ENCODE measurements around the gene AP2A2.

AP2A2 gene

DNA sequence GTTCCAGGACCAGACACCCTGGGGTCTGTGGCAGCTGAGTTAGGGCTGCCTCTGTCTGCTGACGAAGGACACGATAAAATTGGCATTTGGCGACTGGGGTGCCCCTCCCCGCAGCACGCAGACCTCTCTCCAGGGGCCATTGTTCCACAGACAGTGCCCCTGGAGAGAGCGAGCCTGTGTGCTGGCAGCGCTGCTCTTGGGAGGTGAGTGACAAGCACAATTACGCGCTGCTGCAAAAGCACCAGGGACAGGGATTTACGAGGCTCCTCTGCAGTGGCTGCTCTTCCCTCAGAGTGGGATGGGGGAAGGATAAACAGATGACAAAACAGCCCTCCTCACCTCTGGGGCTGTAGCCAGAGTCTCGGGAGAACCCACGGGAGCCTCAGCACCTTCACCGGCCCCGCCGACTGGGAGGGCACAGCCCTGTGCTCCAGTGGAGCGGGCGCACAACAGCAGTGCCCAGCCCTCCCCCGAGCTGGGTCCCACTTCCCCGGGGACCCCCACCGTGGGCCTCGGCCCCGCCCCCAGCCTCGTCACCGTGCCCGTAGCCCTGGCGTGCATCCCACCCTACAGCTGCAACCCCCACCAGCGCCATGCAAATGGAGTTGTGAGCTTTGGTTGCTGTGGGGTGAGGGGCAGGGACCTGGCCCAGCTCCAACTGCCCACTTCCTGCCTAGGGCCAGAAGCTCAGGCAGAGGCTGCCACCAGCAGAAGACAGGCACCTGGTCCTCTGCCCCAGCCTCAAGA is 34.7 kb upstream of the AP2A2 start:
- Histone ChIP-seq H2BK5ac (ENCODE audit: low read depth, low read length, poor library complexity, severe bottlenecking) (no peak overlapping the region), H4K91ac (ENCODE audit: low read length) (no peak overlapping the region), H3K36me3 (ENCODE audit: control insufficient read depth in 1 of 2, insufficient read depth in 2 of 2, low read depth in 1 of 2, low read length in 2 of 2) (peaks cover 22 to 59% of the 10 kb centered on the region in 2 experiments), H3K4ac (ENCODE audit: low read depth in 1 of 2, low read length in 2 of 2) (no peak overlapping the region), H3K4me2 (ENCODE audit: low read length, poor library complexity, severe bottlenecking) (no peak overlapping the region), H3K14ac (ENCODE audit: low read length in 2 of 2) (no peak overlapping the region), H2BK120ac (ENCODE audit: low read depth, low read length) (no peak overlapping the region), H3K27ac (ENCODE audit: low read length, poor library complexity, severe bottlenecking) (no peak overlapping the region), H3K4me1 (ENCODE audit: control insufficient read depth, insufficient read depth, low read depth, low read length) (peaks cover 11% of the 10 kb centered on the region), H2BK12ac (ENCODE audit: low read length in 2 of 2) (no peak overlapping the region), H2AK5ac (ENCODE audit: low read length, severe bottlenecking) (no peak overlapping the region), H3K79me1 (replicated peaks; ENCODE audit: low read length, poor library complexity, severe bottlenecking) (peaks cover 10% of the 10 kb centered on the region), H3K23ac (ENCODE audit: low read length in 2 of 2) (no peak overlapping the region), H3K9me3 (ENCODE audit: control insufficient read depth, low read length) (no peaks in the 10 kb centered on the region), H3K9ac (ENCODE audit: low read length) (no peak overlapping the region), H3K4me3 (ENCODE audit: insufficient read depth in 1 of 2, low read depth in 1 of 2, low read length in 2 of 2) (no peak overlapping the region), H2BK15ac (ENCODE audit: low read depth, poor library complexity, severe bottlenecking) (no peak overlapping the region), H3K18ac (ENCODE audit: low read depth in 1 of 2, low read length in 2 of 2) (no peak overlapping the region), H4K8ac (ENCODE audit: low read length) (no peak overlapping the region), H3K27me3 (ENCODE audit: control insufficient read depth in 1 of 2, insufficient read depth in 1 of 2, low read length in 2 of 2) (no peaks in the 10 kb centered on the region), H2AFZ (ENCODE audit: low read depth, low read length) (no peak overlapping the region)
- DNase-seq, result no peak
- 83% methylated on average over 17 of the region's 27 CpGs for WGBS

DNA sequence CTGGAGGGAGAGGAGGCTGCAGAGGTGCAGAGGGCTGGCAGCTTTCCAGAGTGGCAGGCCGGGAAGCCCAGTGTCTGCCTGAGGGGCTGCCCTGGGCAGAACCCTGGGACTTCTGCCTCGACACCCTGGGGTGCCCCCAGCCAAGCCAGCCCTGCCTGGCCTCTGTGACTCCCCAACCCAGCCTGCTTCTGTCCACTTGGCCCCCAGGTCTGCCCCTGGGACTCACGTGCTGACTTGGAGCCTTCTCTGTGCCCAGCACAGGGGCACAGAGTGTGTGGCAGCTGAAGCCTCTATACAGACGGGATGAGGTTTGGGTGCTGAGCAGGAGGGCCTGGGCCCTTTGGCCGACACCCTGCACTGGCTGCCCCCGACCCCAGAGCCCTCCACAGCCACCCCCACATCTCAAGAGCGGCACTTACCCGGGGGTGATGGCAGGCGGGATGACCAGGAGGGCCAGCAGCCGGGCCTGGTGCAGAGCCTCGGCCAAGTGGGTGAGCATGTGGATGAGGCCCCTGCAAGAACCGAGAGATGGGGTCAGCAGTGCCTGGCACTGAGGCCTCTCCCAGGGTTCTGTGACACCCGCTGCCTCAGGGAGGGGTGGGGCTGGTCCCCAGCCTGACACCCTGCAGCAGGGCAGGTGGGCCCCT is 32.5 kb upstream of the AP2A2 start:
- H2AFZ ChIP-seq (ENCODE audit: low read depth, low read length), result no peak overlapping the region
- H3K14ac ChIP-seq (ENCODE audit: low read length in 2 of 2), result no peak overlapping the region
- H3K27ac ChIP-seq (ENCODE audit: low read length, poor library complexity, severe bottlenecking), result no peak overlapping the region
- H2BK12ac ChIP-seq (ENCODE audit: low read length in 2 of 2), result no peak overlapping the region
- no peak overlapping the region for H2AK5ac ChIP-seq (ENCODE audit: low read length, severe bottlenecking)
- H3K9ac ChIP-seq (ENCODE audit: low read length), result no peak overlapping the region
- 92% methylated on average over 13 of the region's 13 CpGs for WGBS
- H2BK120ac ChIP-seq (ENCODE audit: low read depth, low read length), result no peak overlapping the region
- H3K18ac ChIP-seq (ENCODE audit: low read depth in 1 of 2, low read length in 2 of 2), result no peak overlapping the region
- no peak overlapping the region for H2BK5ac ChIP-seq (ENCODE audit: low read depth, low read length, poor library complexity, severe bottlenecking)
- no peak overlapping the region for H3K23ac ChIP-seq (ENCODE audit: low read length in 2 of 2)
- H3K27me3 ChIP-seq (ENCODE audit: control insufficient read depth in 1 of 2, insufficient read depth in 1 of 2, low read length in 2 of 2), result no peaks in the 10 kb centered on the region
- H3K79me1 ChIP-seq (replicated peaks; ENCODE audit: low read length, poor library complexity, severe bottlenecking), result peaks cover 14% of the 10 kb centered on the region
- H3K36me3 ChIP-seq (ENCODE audit: control insufficient read depth in 1 of 2, insufficient read depth in 2 of 2, low read depth in 1 of 2, low read length in 2 of 2), result peaks cover 3 to 48% of the 10 kb centered on the region in 2 experiments
- H3K4ac ChIP-seq (ENCODE audit: low read depth in 1 of 2, low read length in 2 of 2), result no peak overlapping the region
- H4K91ac ChIP-seq (ENCODE audit: low read length), result no peak overlapping the region
- H3K4me2 ChIP-seq (ENCODE audit: low read length, poor library complexity, severe bottlenecking), result no peak overlapping the region
- H2BK15ac ChIP-seq (ENCODE audit: low read depth, poor library complexity, severe bottlenecking), result no peak overlapping the region
- H3K4me1 ChIP-seq (ENCODE audit: control insufficient read depth, insufficient read depth, low read depth, low read length), result peaks cover 16% of the 10 kb centered on the region
- H3K9me3 ChIP-seq (ENCODE audit: control insufficient read depth, low read length), result no peaks in the 10 kb centered on the region
- H4K8ac ChIP-seq (ENCODE audit: low read length), result no peak overlapping the region
- no peak for DNase-seq
- H3K4me3 ChIP-seq (ENCODE audit: insufficient read depth in 1 of 2, low read depth in 1 of 2, low read length in 2 of 2), result no peak overlapping the region

- Histone ChIP-seq H2AK5ac (ENCODE audit: low read length, severe bottlenecking) (no peak overlapping the region), H3K23ac (ENCODE audit: low read length in 2 of 2) (no peak overlapping the region), H2BK120ac (ENCODE audit: low read depth, low read length) (no peak overlapping the region), H3K4me1 (ENCODE audit: control insufficient read depth, insufficient read depth, low read depth, low read length) (peaks cover 16% of the 10 kb centered on the region), H3K9ac (ENCODE audit: low read length) (no peak overlapping the region), H3K4me2 (ENCODE audit: low read length, poor library complexity, severe bottlenecking) (no peak overlapping the region), H3K18ac (ENCODE audit: low read depth in 1 of 2, low read length in 2 of 2) (no peak overlapping the region), H2BK15ac (ENCODE audit: low read depth, poor library complexity, severe bottlenecking) (no peak overlapping the region), H2BK12ac (ENCODE audit: low read length in 2 of 2) (no peak overlapping the region), H4K91ac (ENCODE audit: low read length) (no peak overlapping the region), H2BK5ac (ENCODE audit: low read depth, low read length, poor library complexity, severe bottlenecking) (no peak overlapping the region), H3K9me3 (ENCODE audit: control insufficient read depth, low read length) (no peaks in the 10 kb centered on the region), H3K79me1 (replicated peaks; ENCODE audit: low read length, poor library complexity, severe bottlenecking) (peaks cover 10% of the 10 kb centered on the region), H4K8ac (ENCODE audit: low read length) (no peak overlapping the region), H2AFZ (ENCODE audit: low read depth, low read length) (no peak overlapping the region), H3K4me3 (ENCODE audit: insufficient read depth in 1 of 2, low read depth in 1 of 2, low read length in 2 of 2) (no peak overlapping the region), H3K4ac (ENCODE audit: low read depth in 1 of 2, low read length in 2 of 2) (no peak overlapping the region), H3K27me3 (ENCODE audit: control insufficient read depth in 1 of 2, insufficient read depth in 1 of 2, low read length in 2 of 2) (no peaks in the 10 kb centered on the region), H3K27ac (ENCODE audit: low read length, poor library complexity, severe bottlenecking) (no peak overlapping the region), H3K14ac (ENCODE audit: low read length in 2 of 2) (no peak overlapping the region), H3K36me3 (ENCODE audit: control insufficient read depth in 1 of 2, insufficient read depth in 2 of 2, low read depth in 1 of 2, low read length in 2 of 2) (peaks cover 15 to 48% of the 10 kb centered on the region in 2 experiments)
- DNase-seq, result no peak
- 92% methylated on average over 12 of the region's 12 CpGs for WGBS
Observed at GRCh38 chr11:894575-895201, 31.0 kb upstream of the AP2A2 start.

All from mesenchymal stem cell (in vitro differentiated cells and primary cell).